SH-SY5Y (cell line): ENCODE measurements around the gene RAP1B.

ENCODE experiments used
- GATA2 ChIP-seq: IDR thresholded peaks from 2 replicates; pipeline ENCODE4 v1.6.1; 2011; ENCODE audit warnings: mild to moderate bottlenecking, low read depth, low read length
- GATA3 ChIP-seq: IDR thresholded peaks from 2 replicates; pipeline ENCODE4 v1.6.1; 2011; ENCODE audit warnings: low read depth, mild to moderate bottlenecking, low read length, moderate library complexity

DNA sequence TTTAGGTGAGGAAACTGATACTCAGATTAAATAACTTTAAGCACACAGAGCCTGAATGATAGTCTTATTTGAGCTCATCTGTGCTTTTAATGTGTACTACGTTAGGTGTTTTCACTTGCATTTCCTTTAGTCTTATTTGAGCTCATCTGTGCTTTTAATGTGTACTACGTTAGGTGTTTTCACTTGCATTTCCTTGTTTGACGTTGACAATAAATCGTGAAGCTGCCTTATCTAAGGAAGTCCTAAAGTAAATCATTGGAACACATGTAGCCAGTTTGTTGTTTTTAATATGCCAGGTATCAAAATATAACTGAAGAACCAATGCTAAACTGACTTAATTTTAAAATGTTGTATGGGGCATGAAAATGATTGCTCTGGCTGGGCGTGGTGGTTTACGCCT, 2.0 kb downstream of the RAP1B start:
- TF ChIP-seq GATA2 (no peak), GATA3 (no peak)
